ENCODE data around the gene MOB3A. TPM values are rescaled to one million over a fixed set of nuclear protein-coding genes. Genes with fewer than 3 reads are reported as not detected.

Gene MOB3A
- total and polyA plus RNA-seq, 2 of the 8 experiments (the other 6 are each of a cell fraction or from before 2014, with no cell fraction given), result 9.2 to 9.6 TPM

DNA sequence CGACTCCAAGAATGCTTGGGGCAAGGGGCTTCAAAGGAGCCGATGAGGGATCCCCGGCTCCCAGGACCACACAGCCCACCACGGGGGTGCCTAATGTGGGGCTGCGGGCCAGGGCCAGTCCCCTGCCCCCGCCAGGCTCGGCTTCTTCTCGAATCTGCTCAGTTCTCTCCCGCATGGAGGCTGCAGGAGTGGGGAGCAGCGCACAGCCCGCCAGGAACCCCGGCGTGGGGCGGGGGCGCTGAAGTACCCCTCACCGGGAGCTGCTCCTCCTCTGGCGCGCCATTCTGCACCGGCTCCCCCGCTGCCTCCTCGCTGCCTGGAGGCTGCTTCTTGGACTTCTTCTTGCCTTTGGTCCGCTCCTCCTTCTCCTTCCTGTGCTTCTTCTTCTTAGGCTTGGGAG is 15.3 kb upstream of the MOB3A start (continued):
- TF ChIP-seq, protein P1, sequence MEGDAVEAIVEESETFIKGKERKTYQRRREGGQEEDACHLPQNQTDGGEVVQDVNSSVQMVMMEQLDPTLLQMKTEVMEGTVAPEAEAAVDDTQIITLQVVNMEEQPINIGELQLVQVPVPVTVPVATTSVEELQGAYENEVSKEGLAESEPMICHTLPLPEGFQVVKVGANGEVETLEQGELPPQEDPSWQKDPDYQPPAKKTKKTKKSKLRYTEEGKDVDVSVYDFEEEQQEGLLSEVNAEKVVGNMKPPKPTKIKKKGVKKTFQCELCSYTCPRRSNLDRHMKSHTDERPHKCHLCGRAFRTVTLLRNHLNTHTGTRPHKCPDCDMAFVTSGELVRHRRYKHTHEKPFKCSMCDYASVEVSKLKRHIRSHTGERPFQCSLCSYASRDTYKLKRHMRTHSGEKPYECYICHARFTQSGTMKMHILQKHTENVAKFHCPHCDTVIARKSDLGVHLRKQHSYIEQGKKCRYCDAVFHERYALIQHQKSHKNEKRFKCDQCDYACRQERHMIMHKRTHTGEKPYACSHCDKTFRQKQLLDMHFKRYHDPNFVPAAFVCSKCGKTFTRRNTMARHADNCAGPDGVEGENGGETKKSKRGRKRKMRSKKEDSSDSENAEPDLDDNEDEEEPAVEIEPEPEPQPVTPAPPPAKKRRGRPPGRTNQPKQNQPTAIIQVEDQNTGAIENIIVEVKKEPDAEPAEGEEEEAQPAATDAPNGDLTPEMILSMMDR (IDR thresholded peaks at IDR 0.05; ENCODE audit: control extremely low read depth in 1 of 3, insufficient read depth in 1 of 3, low read depth in 1 of 3, low read length in 3 of 3), result no peak
- TF ChIP-seq GTF2F1 (IDR thresholded peaks at IDR 0.05; ENCODE audit: borderline replicate concordance, low read depth, low read length) (no peak), JUND (IDR thresholded peaks at IDR 0.05; ENCODE audit: low read length) (no peak), KDM1A (IDR thresholded peaks at IDR 0.05; ENCODE audit: borderline replicate concordance, low read length) (no peak), SUZ12 (IDR thresholded peaks at IDR 0.05; ENCODE audit: low read length) (no peak), HDAC2 (IDR thresholded peaks at IDR 0.05; ENCODE audit: borderline replicate concordance in 1 of 2, low read depth in 2 of 2, low read length in 2 of 2) (no peak), MAFK (IDR thresholded peaks at IDR 0.05; ENCODE audit: low read depth, low read length) (no peak), ASH2L (IDR thresholded peaks at IDR 0.05; ENCODE audit: low read length) (no peak), JUN (IDR thresholded peaks at IDR 0.05; ENCODE audit: low read depth, low read length) (no peak)
- TF ChIP-seq, protein P2, sequence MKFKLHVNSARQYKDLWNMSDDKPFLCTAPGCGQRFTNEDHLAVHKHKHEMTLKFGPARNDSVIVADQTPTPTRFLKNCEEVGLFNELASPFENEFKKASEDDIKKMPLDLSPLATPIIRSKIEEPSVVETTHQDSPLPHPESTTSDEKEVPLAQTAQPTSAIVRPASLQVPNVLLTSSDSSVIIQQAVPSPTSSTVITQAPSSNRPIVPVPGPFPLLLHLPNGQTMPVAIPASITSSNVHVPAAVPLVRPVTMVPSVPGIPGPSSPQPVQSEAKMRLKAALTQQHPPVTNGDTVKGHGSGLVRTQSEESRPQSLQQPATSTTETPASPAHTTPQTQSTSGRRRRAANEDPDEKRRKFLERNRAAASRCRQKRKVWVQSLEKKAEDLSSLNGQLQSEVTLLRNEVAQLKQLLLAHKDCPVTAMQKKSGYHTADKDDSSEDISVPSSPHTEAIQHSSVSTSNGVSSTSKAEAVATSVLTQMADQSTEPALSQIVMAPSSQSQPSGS (IDR thresholded peaks at IDR 0.05; ENCODE audit: low read length), result no peak

All from H1 (cell line).